IMR-90 (cell line): ENCODE measurements around the gene EPHA2. TPM values are rescaled to one million over a fixed set of nuclear protein-coding genes. Genes with fewer than 3 reads are reported as not detected.
A peak's percentile ranks its signal among the peaks of the same experiment; 100 is the strongest.

Experiments used
- ATAC-seq: fragments of 200-7000 bp; cut with Tn5 transposase; 2 replicates; pipeline ENCODE4 v1.9.1; 2020; ENCODE audit warnings: low read depth, mild to moderate bottlenecking, moderate library complexity
- BruUV-seq: library from RNA; stranded (reverse); fragments of 400-500 nt; replicated peaks from 2 replicates; lab custom pipeline; 2021; lab: Mats Ljungman, UMichigan
- CTCF ChIA-PET: fragments of 300-600 bp; formaldehyde crosslinking; extraction: SDS; loops from one replicate; lab custom pipeline; 2021; ENCODE audit warnings: antibody characterized with exemption; lab: Yijun Ruan, JAX
- POLR2A ChIA-PET: fragments of 300-600 bp; sonication (Branson Sonifier 250); formaldehyde crosslinking; loops from one replicate; lab custom pipeline; 2022; ENCODE audit warnings: antibody characterized with exemption; ENCODE audit not compliant: unreplicated experiment; lab: Charles Lee
- DNase-seq: peaks from one replicate; pipeline ENCODE4 v3.0.0; 2013
- H2AFZ ChIP-seq: replicated peaks from 2 replicates; pipeline ENCODE3; 2013; ENCODE audit warnings: low read length, mild to moderate bottlenecking; ENCODE audit not compliant: poor library complexity
- H2AK5ac ChIP-seq: 2 replicates; pipeline ENCODE4 v1.6.1; 2013; ENCODE audit warnings: low read depth, low read length, inconsistent platforms
- H2AK9ac ChIP-seq: replicated peaks from 2 replicates; pipeline ENCODE3; 2013; ENCODE audit warnings: mild to moderate bottlenecking, low read depth, low read length, moderate library complexity; ENCODE audit not compliant: poor library complexity
- H2BK120ac ChIP-seq: 2 replicates; pipeline ENCODE4 v1.6.1; 2013; ENCODE audit warnings: low read depth, low read length, inconsistent platforms
- H2BK15ac ChIP-seq: 3 replicates; pipeline ENCODE4 v1.6.1; 2013; ENCODE audit warnings: low read depth, low read length, inconsistent platforms
- H2BK20ac ChIP-seq: 2 replicates; pipeline ENCODE4 v1.6.1; 2013; ENCODE audit warnings: low read depth, mild to moderate bottlenecking, inconsistent platforms, low read length, moderate library complexity
- H2BK5ac ChIP-seq: 2 replicates; pipeline ENCODE4 v1.6.1; 2013; ENCODE audit warnings: mild to moderate bottlenecking, low read depth, low read length, inconsistent platforms; ENCODE audit not compliant: poor library complexity, severe bottlenecking
- H3K14ac ChIP-seq: replicated peaks from 2 replicates; pipeline ENCODE4 v1.6.1; 2013; ENCODE audit warnings: low read depth, low read length, inconsistent platforms
- H3K18ac ChIP-seq: 2 replicates; pipeline ENCODE4 v1.6.1; 2013; ENCODE audit warnings: low read depth, low read length, control low read depth
- H3K23ac ChIP-seq: 2 replicates; pipeline ENCODE4 v1.6.1; 2013; ENCODE audit warnings: low read depth, low read length, inconsistent platforms
- H3K27ac ChIP-seq: 2 replicates; pipeline ENCODE4 v1.5.1; 2013; ENCODE audit warnings: mild to moderate bottlenecking, control low read depth, low read length; ENCODE audit not compliant: insufficient read depth
- H3K27me3 ChIP-seq: 2 replicates; pipeline ENCODE4 v1.6.1; 2013; ENCODE audit warnings: low read length; ENCODE audit not compliant: control insufficient read depth, insufficient read depth
- H3K36me3 ChIP-seq: 2 replicates; pipeline ENCODE4 v1.6.1; 2013; ENCODE audit warnings: low read length, mixed read lengths; ENCODE audit not compliant: control insufficient read depth, insufficient read depth
- H3K4ac ChIP-seq: 2 replicates; pipeline ENCODE4 v1.6.1; 2013; ENCODE audit warnings: low read depth, low read length, inconsistent platforms
- H3K4me1 ChIP-seq: 2 replicates; pipeline ENCODE4 v1.6.1; 2013; ENCODE audit warnings: low read length, mixed read lengths; ENCODE audit not compliant: control insufficient read depth, insufficient read depth
- H3K4me2 ChIP-seq: 2 replicates; pipeline ENCODE4 v1.6.1; 2013; ENCODE audit warnings: low read depth, mild to moderate bottlenecking, control low read depth, low read length, moderate library complexity
- H3K4me3 ChIP-seq: 2 replicates; pipeline ENCODE4 v1.5.1; 2013; ENCODE audit warnings: low read depth, mild to moderate bottlenecking, control low read depth, low read length, moderate library complexity; ENCODE audit not compliant: insufficient read depth
- H3K56ac ChIP-seq: 2 replicates; pipeline ENCODE4 v1.6.1; 2013; ENCODE audit warnings: low read length, inconsistent platforms; ENCODE audit not compliant: insufficient read depth; ENCODE audit errors: extremely low read depth
- H3K79me1 ChIP-seq, 2 experiments: 2 replicates each; pipeline ENCODE4 v1.6.1; 2013; ENCODE audit warnings: low read length in 2 of 2, inconsistent platforms in 1 of 2, low read depth in 1 of 2
- H3K9ac ChIP-seq: 2 replicates; pipeline ENCODE4 v1.6.1; 2013; ENCODE audit warnings: low read depth, low read length, control low read depth
- H3K9me1 ChIP-seq: 2 replicates; pipeline ENCODE4 v1.6.1; 2013; ENCODE audit warnings: low read length, inconsistent platforms; ENCODE audit not compliant: insufficient read depth
- H3K9me3 ChIP-seq: 2 replicates; pipeline ENCODE4 v1.6.1; 2013; ENCODE audit warnings: low read length; ENCODE audit not compliant: control insufficient read depth, insufficient read depth
- H4K20me1 ChIP-seq: 2 replicates; pipeline ENCODE4 v1.6.1; 2013; ENCODE audit warnings: low read length, inconsistent platforms; ENCODE audit not compliant: insufficient read depth
- H4K5ac ChIP-seq: 2 replicates; pipeline ENCODE4 v1.6.1; 2013; ENCODE audit warnings: mild to moderate bottlenecking, low read depth, low read length, control low read depth
- H4K8ac ChIP-seq, 2 experiments: 2 replicates each; pipeline ENCODE4 v1.6.1; 2013; ENCODE audit warnings: low read depth in 2 of 2, low read length in 2 of 2, control low read depth in 1 of 2, inconsistent platforms in 1 of 2
- H4K91ac ChIP-seq: 2 replicates; pipeline ENCODE4 v1.6.1; 2013; ENCODE audit warnings: low read depth, low read length, inconsistent platforms; ENCODE audit not compliant: insufficient read depth
- CEBPB ChIP-seq: IDR thresholded peaks from 2 replicates; pipeline ENCODE4 v1.6.1; 2012; ENCODE audit warnings: low read depth, low read length, improper control_type of control experiment
- CHD1 ChIP-seq: IDR thresholded peaks from 2 replicates; pipeline ENCODE4 v1.6.1; 2012; ENCODE audit warnings: low read depth, low read length, improper control_type of control experiment
- MAFK ChIP-seq: IDR thresholded peaks from 2 replicates; pipeline ENCODE4 v1.6.1; 2012; ENCODE audit warnings: low read depth, low read length, improper control_type of control experiment
- MXI1 ChIP-seq: IDR thresholded peaks from 2 replicates; pipeline ENCODE4 v1.6.1; 2012; ENCODE audit warnings: low read depth, mild to moderate bottlenecking, low read length, moderate library complexity, borderline replicate concordance
- WGBS, 2 experiments: methylation state at CpG; one replicate each; pipeline versions ENCODE4 v1.1.5 to v1.1.7; 2013; ENCODE audit warnings: missing lambda C conversion rate in 2 of 2; ENCODE audit not compliant: insufficient read length in 1 of 2; ENCODE audit errors: extremely low coverage in 2 of 2; 5-methylcytosine and 5-hydroxymethylcytosine counted together
- dilution Hi-C: fragments of 300-500 bp; cut with HindIII; formaldehyde crosslinking; loops from one replicate; pipeline ENCODE4 v1.14.3; 2018; ENCODE audit warnings: low sequenced_read_pairs; ENCODE audit not compliant: unreplicated experiment
- in situ Hi-C: fragments of 300-500 bp; cut with MboI; formaldehyde crosslinking; loops from 3 replicates; pipeline ENCODE4 v1.14.3; 2019; ENCODE audit warnings: low sequenced_read_pairs, inconsistent platforms, mixed read lengths
- intact Hi-C: fragments of 100-400 bp; cut with micrococcal nuclease; formaldehyde crosslinking; loops from 2 replicates; pipeline ENCODE4 v1.10.0; 2022
- polyA plus RNA-seq, 3 experiments: library from polyadenylated mRNA; depleted of rRNA; stranded (reverse); fragments of >200 nt; gene quantifications; 2 replicates each; pipeline ENCODE4 v1.2.3, GENCODE V29; 2012; ENCODE audit warnings: low replicate concordance in 1 of 3
- total RNA-seq: library from RNA; depleted of rRNA; stranded (reverse); fragments of >200 nt; gene quantifications from 2 replicates; pipeline ENCODE4 v1.2.3, GENCODE V29; 2012

EPHA2 gene
- total and polyA plus RNA-seq, 2 of the 4 experiments (the other 2 are of a cell fraction): 24.0 to 72.6 TPM

DNA sequence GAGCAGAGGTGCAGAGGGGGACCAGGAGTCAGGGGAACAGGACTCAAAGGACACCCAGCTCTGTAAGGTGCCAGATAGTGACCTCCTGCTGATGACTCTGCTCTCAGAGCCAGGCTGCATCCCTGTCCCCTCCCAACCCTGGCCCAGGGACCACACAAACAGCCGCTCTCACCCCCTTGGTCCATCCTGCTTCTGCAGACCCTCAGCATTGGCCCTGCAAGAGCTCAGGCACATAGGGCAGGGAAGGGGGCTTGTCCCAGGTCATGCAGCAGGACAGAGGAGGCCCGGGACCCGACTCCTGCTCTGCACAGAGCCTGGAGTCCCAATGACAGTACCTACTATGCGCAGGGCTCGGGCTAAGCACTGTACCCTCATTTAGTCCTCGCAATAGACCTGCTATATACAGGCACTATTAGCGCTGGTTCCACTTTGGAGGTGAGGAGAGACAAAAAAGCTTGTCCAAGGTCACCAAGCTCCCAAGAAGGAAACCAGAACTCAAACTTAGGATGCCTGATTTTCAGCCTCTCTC lies 15.7 kb downstream of the EPHA2 start:
- Histone ChIP-seq H4K20me1 (peaks cover 46% of the 10 kb centered on the region), H3K27me3 (no peaks in the 10 kb centered on the region), H2AFZ (no peak overlapping the region), H3K4me2 (0 out of 2 replicates have a peak overlapping the region, but pooled peaks have one; percentile 5), H3K14ac (peak overlapping the region; percentile 47), H2BK120ac (peak overlapping the region; percentile 86), H3K4me3 (no peak overlapping the region), H3K36me3 (peaks cover 42% of the 10 kb centered on the region), H3K9me3 (no peaks in the 10 kb centered on the region), H3K4ac (peak overlapping the region; percentile 77), H2AK5ac (peak overlapping the region; percentile 46), H2BK5ac (peak overlapping the region; percentile 70), H4K5ac (peak overlapping the region; percentile 20; the same call in 1 of the 2 replicates), H3K9ac (no peak overlapping the region), H4K8ac (peak overlapping the region; percentile 25 to 44; a peak in 3 of 4 replicates), H3K56ac (no peak overlapping the region; the same call in 1 of the 2 replicates), H3K23ac (peak overlapping the region; percentile 84), H3K9me1 (peaks cover 37% of the 10 kb centered on the region), H2BK15ac (peak overlapping the region; percentile 20; the same call in 1 of the 3 replicates), H3K4me1 (peaks cover 46% of the 10 kb centered on the region), H4K91ac (peak overlapping the region; percentile 55), H3K79me1 (peaks cover 25 to 80% of the 10 kb centered on the region in 2 experiments; a peak in 3 of 4 replicates), H2AK9ac (no peak overlapping the region), H2BK20ac (peak overlapping the region; percentile 57), H3K18ac (no peak overlapping the region), H3K27ac (peak overlapping the region; percentile 52)
- ChIA-PET POLR2A (no interaction called here), CTCF (no interaction called here)
- in situ Hi-C loops (no loop called here), dilution Hi-C loops (no loop called here), intact Hi-C loops (no loop called here)
- DNase-seq (no peak), ATAC-seq (no peak)
- WGBS, 2 experiments: no CpG with 5 or more reads among the region's 7 CpGs
- BruUV-seq: no TSS peak
- TF ChIP-seq MXI1: no peak
- TF ChIP-seq CHD1: no peak
- TF ChIP-seq MAFK: no peak
- TF ChIP-seq CEBPB: no peak
